HEK293 (cell line): ENCODE measurements around the gene HOXA4.

Experiments used
- CTCF ChIA-PET: fragments of 350-600 bp; formaldehyde crosslinking; extraction: SDS; loops from one replicate; lab custom pipeline; 2021; ENCODE audit warnings: antibody characterized with exemption; lab: Yijun Ruan, JAX
- POLR2A ChIA-PET: fragments of 300-600 bp; formaldehyde crosslinking; extraction: SDS; loops from one replicate; lab custom pipeline; 2020; ENCODE audit warnings: antibody characterized with exemption, inconsistent platforms; lab: Yijun Ruan, JAX
- H3K27ac ChIP-seq: fragments of 200-500 bp; sonication (Bioruptor generic); 2 replicates; pipeline ENCODE4 v1.5.1; 2014; ENCODE audit warnings: low read depth, low read length, control low read depth, inconsistent platforms; ENCODE audit errors: extremely low read depth
- H3K36me3 ChIP-seq, 2 experiments: fragments of 200-500 bp in 1 of 2; sonication (Bioruptor generic) in 1 of 2; 1 replicate in 1 of 2; 2 replicates in 1 of 2; pipeline ENCODE4 v1.5.1; 2014 to 2017; ENCODE audit warnings: inconsistent platforms in 2 of 2, low read length in 2 of 2; ENCODE audit not compliant: control insufficient read depth in 2 of 2, insufficient read depth in 1 of 2
- H3K4me1 ChIP-seq: fragments of 200-500 bp; sonication (Bioruptor generic); 2 replicates; pipeline ENCODE4 v1.5.1; 2014; ENCODE audit warnings: mild to moderate bottlenecking, low read length, inconsistent platforms; ENCODE audit not compliant: control insufficient read depth, insufficient read depth
- H3K4me3 ChIP-seq: 2 replicates; pipeline ENCODE4 v1.5.1; 2011; ENCODE audit warnings: low read depth, mild to moderate bottlenecking, control low read depth, low read length, moderate library complexity
- H3K9me3 ChIP-seq: fragments of 200-500 bp; sonication (Bioruptor generic); 2 replicates; pipeline ENCODE4 v1.5.1; 2014; ENCODE audit warnings: low read depth, low read length, inconsistent platforms; ENCODE audit not compliant: control insufficient read depth, insufficient read depth
- HOXA7 ChIP-seq: sonication (generic); formaldehyde crosslinking; IDR thresholded peaks from 2 replicates; pipeline ENCODE4 v1.8.1; 2022; ENCODE audit warnings: missing genetic modification reagents, borderline replicate concordance
- HOXC10 ChIP-seq: sonication (generic); formaldehyde crosslinking; IDR thresholded peaks from 2 replicates; pipeline ENCODE4 v1.8.1; 2023; ENCODE audit warnings: mild to moderate bottlenecking, missing genetic modification reagents
- PRDM1 ChIP-seq: fragments of 450-650 bp; formaldehyde crosslinking; IDR thresholded peaks from 2 replicates; pipeline ENCODE4; 2016; ENCODE audit warnings: missing biosample characterization, missing genetic modification characterization
- SALL2 ChIP-seq: fragments of 450-650 bp; formaldehyde crosslinking; IDR thresholded peaks from 2 replicates; pipeline ENCODE4 v1.5.0; 2017; ENCODE audit warnings: missing biosample characterization, mild to moderate bottlenecking, missing genetic modification characterization, borderline replicate concordance
- ZBTB49 ChIP-seq: fragments of 450-650 bp; formaldehyde crosslinking; IDR thresholded peaks from 2 replicates; pipeline ENCODE4 v1.5.1; 2016; ENCODE audit warnings: missing biosample characterization, missing genetic modification characterization, low read depth
- ZNF239 ChIP-seq: fragments of 450-650 bp; formaldehyde crosslinking; IDR thresholded peaks from 2 replicates; pipeline ENCODE4 v1.5.1; 2016; ENCODE audit warnings: missing biosample characterization, missing genetic modification characterization
- ZNF266 ChIP-seq: fragments of 450-650 bp; formaldehyde crosslinking; IDR thresholded peaks from 2 replicates; pipeline ENCODE4 v1.5.1; 2016; ENCODE audit warnings: missing biosample characterization, missing genetic modification characterization, low read depth
- ZNF311 ChIP-seq: fragments of 450-650 bp; formaldehyde crosslinking; IDR thresholded peaks from 2 replicates; pipeline ENCODE4 v1.5.1; 2017; ENCODE audit warnings: missing biosample characterization, missing genetic modification characterization, borderline replicate concordance
- ZNF335 ChIP-seq: fragments of 450-650 bp; formaldehyde crosslinking; conservative IDR thresholded peaks from 2 replicates; pipeline ENCODE4 v1.5.1; 2016; ENCODE audit warnings: missing biosample characterization, missing genetic modification characterization
- ZNF394 ChIP-seq: fragments of 450-650 bp; formaldehyde crosslinking; IDR thresholded peaks from 2 replicates; pipeline ENCODE4 v1.5.1; 2016; ENCODE audit warnings: missing biosample characterization, missing genetic modification characterization, mild to moderate bottlenecking, moderate library complexity, borderline replicate concordance
- ZNF423 ChIP-seq: fragments of 450-650 bp; formaldehyde crosslinking; IDR thresholded peaks from 2 replicates; pipeline ENCODE4 v1.5.1; 2016; ENCODE audit warnings: missing biosample characterization, missing genetic modification characterization
- ZNF488 ChIP-seq: fragments of 450-650 bp; formaldehyde crosslinking; IDR thresholded peaks from 2 replicates; pipeline ENCODE4 v1.5.1; 2016; ENCODE audit warnings: missing biosample characterization, missing genetic modification characterization
- ZNF513 ChIP-seq: fragments of 450-650 bp; IDR thresholded peaks from 2 replicates; pipeline ENCODE4 v1.5.1; 2018; ENCODE audit warnings: missing biosample characterization, missing genetic modification characterization
- ZNF626 ChIP-seq: fragments of 450-650 bp; sonication (Bioruptor Pico); formaldehyde crosslinking; IDR thresholded peaks from 2 replicates; pipeline ENCODE4 v1.5.1; 2018; ENCODE audit warnings: missing biosample characterization, missing genetic modification characterization, inconsistent platforms
- ZNF629 ChIP-seq: fragments of 450-650 bp; formaldehyde crosslinking; IDR thresholded peaks from 2 replicates; pipeline ENCODE4 v1.5.1; 2017; ENCODE audit warnings: missing biosample characterization, missing genetic modification characterization
- ZNF660 ChIP-seq: fragments of 450-650 bp; IDR thresholded peaks from 2 replicates; pipeline ENCODE4 v1.5.1; 2018; ENCODE audit warnings: missing biosample characterization, mild to moderate bottlenecking, missing genetic modification characterization
- ZSCAN16 ChIP-seq: fragments of 450-650 bp; formaldehyde crosslinking; IDR thresholded peaks from 2 replicates; pipeline ENCODE4 v1.5.1; 2016; ENCODE audit warnings: missing biosample characterization, missing genetic modification characterization
- ZXDB ChIP-seq: fragments of 450-650 bp; formaldehyde crosslinking; IDR thresholded peaks from 2 replicates; pipeline ENCODE4 v1.5.1; 2016; ENCODE audit warnings: missing biosample characterization, missing genetic modification characterization

HOXA4 gene

GRCh38 chr7:27155816-27156507 lies 25.4 kb upstream of the HOXA4 start (continued):
- no peak for TF ChIP-seq ZNF266 (tag by site-specific recombination)
- peak; percentile 48; the same call in 1 of the 2 replicates for TF ChIP-seq ZXDB
- no peak for TF ChIP-seq ZNF423 (tag by site-specific recombination)
- TF ChIP-seq SALL2 = no peak
- TF ChIP-seq ZNF488 (tag by site-specific recombination) = no peak
- no peak; the same call in 1 of the 2 replicates for TF ChIP-seq PRDM1
- no peak for TF ChIP-seq ZNF311 (tag by site-specific recombination)
- no peak for TF ChIP-seq ZNF239 (tag by site-specific recombination)
- TF ChIP-seq ZBTB49 = no peak
- TF ChIP-seq ZNF629 = no peak
- no peak for TF ChIP-seq ZNF394 (tag by site-specific recombination)
- no peak for TF ChIP-seq ZNF660 (tag by site-specific recombination)

- Histone ChIP-seq H3K9me3 (no peaks in the 10 kb centered on the region), H3K4me1 (peaks cover 17% of the 10 kb centered on the region), H3K36me3 (peaks cover 0 to 17% of the 10 kb centered on the region in 2 experiments; a peak in 1 of 3 replicates), H3K27ac (peak overlapping the region; percentile 94), H3K4me3 (peak overlapping the region; percentile 69)
- POLR2A ChIA-PET = interaction anchor here (1.6 kb wide), 2 partner anchors 16 to 1293 kb away, joined by 4 read pairs; no protein-coding TSS in a partner anchor
- CTCF ChIA-PET = interaction anchor here (0.5 to 2.8 kb wide), 6 partner anchors 11 to 797 kb away, joined by 3 to 11 read pairs (median 4); partner anchors contain the start of gene HOXA5
- TF ChIP-seq ZNF513 (peak; percentile 91), ZNF335 (peak; percentile 80), PRDM1 (0 out of 2 replicates have a peak, but pooled peaks have one; percentile 67), ZNF626 (no peak), HOXC10 (no peak), ZSCAN16 (tag by site-specific recombination) (no peak), HOXA7 (CRISPR knock-in tag) (no peak)
Measured at GRCh38 chr7:27154901-27155815, 24.6 kb upstream of the HOXA4 start.
